Measurements from ENCODE around the gene RNF144B. TPM values are rescaled to one million over a fixed set of nuclear protein-coding genes. Genes with fewer than 3 reads are reported as not detected.

The RNF144B gene
- polyA plus RNA-seq, 4 donors = 15.7 to 20.5 (median 17.9) TPM

DNA sequence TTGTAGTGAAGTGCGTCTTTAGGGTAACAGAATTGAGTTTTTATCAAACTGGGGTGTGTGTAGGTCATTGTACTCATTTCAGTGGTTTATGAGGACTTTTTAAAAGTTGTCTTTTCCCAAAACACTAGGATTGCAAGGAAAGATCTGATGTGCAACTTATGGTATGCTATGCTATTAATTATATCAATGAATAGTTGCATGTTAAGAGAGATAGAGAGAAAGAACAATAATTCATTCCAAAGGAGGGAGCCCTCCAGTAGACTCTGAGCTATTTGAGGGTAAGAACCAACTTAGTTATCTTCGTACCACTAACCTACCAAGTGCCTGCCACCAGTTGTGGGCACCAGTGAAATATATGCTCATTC lies 117.1 kb downstream of the RNF144B start:
- DNase-seq (ENCODE audit: low read depth in 4 of 4, low spot score in 3 of 4) = no peak

GRCh38 chr6:18506382-18507017 lies 119.3 kb downstream of the RNF144B start:
- DNase-seq (ENCODE audit: low read depth in 4 of 4, low spot score in 3 of 4) = no peak

GRCh38 chr6:18507018-18507415 lies 119.9 kb downstream of the RNF144B start:
- DNase-seq (ENCODE audit: low read depth in 4 of 4, low spot score in 3 of 4) = no peak

DNA sequence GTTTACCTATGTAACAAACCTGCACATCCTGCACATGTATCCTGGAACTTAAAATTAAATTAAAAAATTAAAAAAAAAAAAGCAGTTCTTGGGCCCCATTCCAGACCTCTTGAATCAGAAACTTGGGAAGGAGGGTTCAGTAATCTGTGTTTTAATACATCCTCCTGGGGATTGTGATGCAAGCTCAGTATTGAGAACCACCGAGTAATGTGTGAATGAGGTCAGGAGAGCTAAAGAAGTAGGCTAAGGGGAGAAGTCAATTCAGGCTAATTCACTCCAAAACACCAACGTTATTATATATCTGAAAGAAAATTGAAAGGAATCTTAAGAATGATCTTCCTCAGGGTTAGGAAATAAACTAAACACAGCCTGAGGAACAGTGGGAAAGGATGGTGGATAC lies 120.4 kb downstream of the RNF144B start:
- no peak for DNase-seq (ENCODE audit: low read depth in 4 of 4, low spot score in 3 of 4)

- DNase-seq (ENCODE audit: low read depth in 4 of 4, low spot score in 3 of 4) = no peak
These were observed 122.9 kb downstream of the RNF144B start for GRCh38 chr6:18509871-18510643.

DNA sequence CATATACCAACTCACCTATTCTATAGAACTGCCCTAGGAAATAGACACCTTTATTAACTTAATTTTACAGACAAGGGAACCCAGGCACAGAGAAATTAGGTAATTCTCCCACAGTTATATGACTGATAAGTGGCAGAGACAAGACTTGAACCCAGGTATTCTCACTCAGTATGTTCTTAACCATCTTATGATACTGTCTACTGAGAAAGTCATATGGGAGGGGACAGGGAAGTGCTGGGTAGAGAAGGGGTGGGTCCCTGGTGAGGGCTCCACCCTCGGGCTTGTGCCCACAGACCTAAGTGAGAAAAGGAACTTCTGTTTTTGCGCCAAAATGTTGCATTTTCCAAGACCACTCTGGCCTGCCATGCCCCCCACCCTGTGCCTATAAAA lies 123.5 kb downstream of the RNF144B start:
- no peak for DNase-seq (ENCODE audit: low read depth in 4 of 4, low spot score in 3 of 4)

DNA sequence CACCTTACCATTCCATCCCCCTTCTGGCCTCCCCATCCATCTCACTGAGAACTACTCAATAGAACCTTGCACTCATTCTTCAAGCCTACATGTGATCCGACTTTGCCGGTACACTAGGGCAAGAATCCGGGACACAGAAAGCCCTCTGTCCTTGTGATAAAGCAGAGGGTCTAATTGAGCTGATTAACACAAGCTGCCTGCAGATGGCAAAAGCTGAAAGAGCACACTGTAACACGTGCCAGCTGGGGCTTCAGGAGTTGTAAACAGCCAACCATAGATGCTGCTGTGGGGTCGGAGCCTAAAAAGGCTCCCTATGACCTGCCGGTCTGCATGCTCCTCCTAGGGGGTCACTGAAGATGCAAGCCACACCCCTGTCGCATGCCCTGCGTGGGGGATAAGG lies 124.1 kb downstream of the RNF144B start:
- DNase-seq (ENCODE audit: low read depth in 4 of 4, low spot score in 3 of 4) = no peak

- no peak for DNase-seq (ENCODE audit: low read depth in 4 of 4, low spot score in 3 of 4)
These were observed 126.2 kb downstream of the RNF144B start for GRCh38 chr6:18513253-18513798.

DNA sequence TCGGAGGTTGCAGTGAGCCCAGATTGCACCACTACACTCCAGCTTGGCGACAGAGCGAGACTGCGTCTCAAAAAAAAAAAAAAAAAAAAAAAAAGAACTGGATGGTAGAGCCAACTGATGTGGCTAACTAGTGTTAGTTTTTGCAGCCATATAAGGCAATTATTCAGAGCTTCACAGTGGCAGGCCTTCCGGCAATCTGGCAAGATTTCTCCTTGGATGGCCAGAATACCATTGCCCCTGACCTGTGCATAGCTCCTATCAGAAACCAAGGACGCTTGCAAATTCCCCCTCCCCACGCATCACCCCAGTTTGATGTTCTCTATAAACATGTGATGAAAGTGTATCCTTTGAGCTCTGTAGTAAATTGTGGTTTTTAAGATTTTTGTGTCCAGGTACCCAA lies 127.0 kb downstream of the RNF144B start:
- DNase-seq (ENCODE audit: low read depth in 4 of 4, low spot score in 3 of 4) = no peak

DNA sequence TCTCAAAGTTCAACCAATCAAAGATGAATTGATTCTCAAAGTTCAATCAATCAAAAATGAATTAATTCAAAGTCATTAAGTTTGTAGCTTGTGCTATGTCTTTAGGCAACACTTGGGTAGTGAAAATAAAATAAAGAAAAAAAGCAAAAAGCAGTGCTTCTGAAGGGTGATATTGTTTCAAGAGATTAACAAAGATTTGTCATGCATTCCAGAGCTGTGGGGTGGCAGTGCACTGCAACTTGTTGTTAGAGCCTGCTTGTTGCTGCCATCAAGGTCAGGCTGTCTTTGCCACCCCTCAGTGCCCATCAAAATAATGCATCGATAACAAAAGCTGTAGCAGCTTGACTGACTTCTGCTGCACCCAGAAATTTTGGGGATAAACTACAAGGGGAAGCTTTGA lies 128.6 kb downstream of the RNF144B start:
- no peak for DNase-seq (ENCODE audit: low read depth in 4 of 4, low spot score in 3 of 4)

Other genes starting within 250 kb of the RNF144B start
- gene TPMT, start 232.3 kb upstream of the RNF144B start, polyA plus RNA-seq (ENCODE audit: insufficient read length in 4 of 4) = 10 to 100 TPM; 25.9 to 32.0 (median 30.9) TPM
- gene KDM1B, start 231.9 kb upstream of the RNF144B start, polyA plus RNA-seq (ENCODE audit: insufficient read length in 4 of 4) = 10 to 100 TPM; 17.6 to 22.8 (median 21.3) TPM
- 100 to 1,000 TPM; 200 to 240 (median 233) TPM for gene DEK, start 122.8 kb upstream of the RNF144B start, polyA plus RNA-seq (ENCODE audit: insufficient read length in 4 of 4)